Trophoblast cell (in vitro differentiated cells and primary cell): ENCODE data around the gene ATPAF2.

Source experiments
- DNase-seq, 2 donors: peaks; one replicate each; pipeline ENCODE4 v3.0.0-alpha.2; 2016
- H2AFZ ChIP-seq: 2 replicates; pipeline ENCODE4 v1.6.1; 2013; ENCODE audit warnings: low read length, moderate library complexity, mild to moderate bottlenecking; ENCODE audit not compliant: insufficient read depth, poor library complexity
- H2AK5ac ChIP-seq: 2 replicates; pipeline ENCODE4 v1.6.1; 2013; ENCODE audit warnings: mild to moderate bottlenecking, low read length
- H2BK120ac ChIP-seq: 2 replicates; pipeline ENCODE4 v1.6.1; 2013; ENCODE audit warnings: low read length, mild to moderate bottlenecking, moderate library complexity; ENCODE audit not compliant: insufficient read depth, poor library complexity
- H2BK12ac ChIP-seq: 2 replicates; pipeline ENCODE4 v1.6.1; 2013; ENCODE audit warnings: mild to moderate bottlenecking, low read length, moderate library complexity
- H2BK5ac ChIP-seq: 2 replicates; pipeline ENCODE4 v1.6.1; 2013; ENCODE audit warnings: low read length, low read depth, moderate library complexity, mild to moderate bottlenecking; ENCODE audit not compliant: poor library complexity
- H3K14ac ChIP-seq: 2 replicates; pipeline ENCODE4 v1.6.1; 2013; ENCODE audit warnings: mild to moderate bottlenecking, low read length
- H3K18ac ChIP-seq: 2 replicates; pipeline ENCODE4 v1.6.1; 2013; ENCODE audit warnings: mild to moderate bottlenecking, low read length
- H3K23ac ChIP-seq: 2 replicates; pipeline ENCODE4 v1.6.1; 2013; ENCODE audit warnings: low read length
- H3K27ac ChIP-seq: 2 replicates; pipeline ENCODE4 v1.5.1; 2013; ENCODE audit warnings: low read depth, mild to moderate bottlenecking, inconsistent platforms, low read length, moderate library complexity
- H3K27me3 ChIP-seq: 2 replicates; pipeline ENCODE4 v1.6.1; 2013; ENCODE audit warnings: inconsistent platforms, mild to moderate bottlenecking, low read length, moderate library complexity; ENCODE audit not compliant: insufficient read depth
- H3K36me3 ChIP-seq, 2 experiments: 1 replicate in 1 of 2; 2 replicates in 1 of 2; pipeline ENCODE4 v1.6.1; 2013; ENCODE audit warnings: low read length in 2 of 2, mild to moderate bottlenecking in 2 of 2, moderate library complexity in 1 of 2; ENCODE audit not compliant: insufficient read depth in 2 of 2, control insufficient read depth in 1 of 2
- H3K4ac ChIP-seq: 2 replicates; pipeline ENCODE4 v1.6.1; 2013; ENCODE audit warnings: low read depth, mild to moderate bottlenecking, low read length, moderate library complexity
- H3K4me1 ChIP-seq, 2 experiments: 1 replicate in 1 of 2; 2 replicates in 1 of 2; pipeline ENCODE4 v1.6.1; 2013; ENCODE audit warnings: low read length in 2 of 2, mild to moderate bottlenecking in 2 of 2, moderate library complexity in 1 of 2; ENCODE audit not compliant: insufficient read depth in 2 of 2, control insufficient read depth in 1 of 2
- H3K4me2 ChIP-seq: 2 replicates; pipeline ENCODE4 v1.6.1; 2013; ENCODE audit warnings: inconsistent platforms, mild to moderate bottlenecking, low read length, moderate library complexity
- H3K4me3 ChIP-seq: 2 replicates; pipeline ENCODE4 v1.5.1; 2013; ENCODE audit warnings: mild to moderate bottlenecking, low read depth, low read length, inconsistent platforms
- H3K79me1 ChIP-seq: one replicate; pipeline ENCODE4 v1.6.1; 2013; ENCODE audit warnings: low read length
- H3K79me2 ChIP-seq: 2 replicates; pipeline ENCODE4 v1.6.1; 2013; ENCODE audit warnings: low read length, mild to moderate bottlenecking; ENCODE audit not compliant: control insufficient read depth, insufficient read depth, poor library complexity
- H3K9ac ChIP-seq: 2 replicates; pipeline ENCODE4 v1.6.1; 2013; ENCODE audit warnings: mild to moderate bottlenecking, low read length
- H3K9me3 ChIP-seq: 2 replicates; pipeline ENCODE4 v1.6.1; 2013; ENCODE audit warnings: low read depth, mild to moderate bottlenecking, control low read depth, inconsistent platforms, low read length; ENCODE audit not compliant: insufficient read depth
- H4K12ac ChIP-seq: 2 replicates; pipeline ENCODE4 v1.6.1; 2013; ENCODE audit warnings: low read depth, mild to moderate bottlenecking, low read length, moderate library complexity
- H4K8ac ChIP-seq: 2 replicates; pipeline ENCODE4 v1.6.1; 2013; ENCODE audit warnings: low read depth, mild to moderate bottlenecking, low read length, moderate library complexity
- H4K91ac ChIP-seq: one replicate; pipeline ENCODE4 v1.6.1; 2013; ENCODE audit warnings: low read depth, mild to moderate bottlenecking, low read length, moderate library complexity
- WGBS: extraction: QIAGEN DNeasy Blood & Tissue Kit; methylation state at CpG from one replicate; pipeline ENCODE4 v1.1.7; 2013; ENCODE audit warnings: missing lambda C conversion rate; ENCODE audit not compliant: insufficient read length, insufficient coverage; ENCODE audit errors: extremely low coverage; 5-methylcytosine and 5-hydroxymethylcytosine counted together

ATPAF2 gene

GRCh38 chr17:18040261-18040858 is 1.4 kb upstream of the ATPAF2 start:
- no CpG with 5 or more reads among the region's 6 CpGs for WGBS
- Histone ChIP-seq H3K79me1 (peaks cover 8% of the 10 kb centered on the region), H2AK5ac (no peak overlapping the region)

GRCh38 chr17:18039535-18040260 is 730 bp upstream of the ATPAF2 start:
- Histone ChIP-seq H2BK120ac (no peak overlapping the region), H3K14ac (peak overlapping the region; percentile 47), H3K36me3 (peaks cover 0 to 4% of the 10 kb centered on the region in 2 experiments), H4K12ac (peak overlapping the region; percentile 28), H2AFZ (peak overlapping the region; percentile 45), H3K79me2 (peaks cover 5% of the 10 kb centered on the region), H3K9me3 (no peaks in the 10 kb centered on the region), H3K4ac (peak overlapping the region; percentile 3), H2AK5ac (no peak overlapping the region), H3K9ac (peak overlapping the region; percentile 77), H3K27ac (no peak overlapping the region), H3K4me3 (peak overlapping the region; percentile 96), H2BK5ac (no peak overlapping the region), H3K27me3 (no peaks in the 10 kb centered on the region), H4K91ac (peak overlapping the region; percentile 28), H3K18ac (peak overlapping the region; percentile 36), H3K79me1 (peaks cover 8% of the 10 kb centered on the region), H3K23ac (no peak overlapping the region), H3K4me2 (peak overlapping the region; percentile 84), H2BK12ac (no peak overlapping the region), H4K8ac (peak overlapping the region; percentile 16), H3K4me1 (peaks cover 11 to 18% of the 10 kb centered on the region in 2 experiments)
- DNase-seq: peak; percentile 15 to 54
- no CpG with 5 or more reads among the region's 81 CpGs for WGBS

More at GRCh38 chr17:18040261-18040858, 1.4 kb upstream of the ATPAF2 start:
- Histone ChIP-seq H3K79me2 (peaks cover 5% of the 10 kb centered on the region), H3K27ac (no peak overlapping the region), H2BK12ac (no peak overlapping the region), H3K27me3 (no peaks in the 10 kb centered on the region), H4K8ac (no peak overlapping the region), H4K91ac (no peak overlapping the region), H3K4me1 (peaks cover 11 to 18% of the 10 kb centered on the region in 2 experiments), H3K4ac (no peak overlapping the region), H4K12ac (peak overlapping the region; percentile 28), H3K14ac (peak overlapping the region; percentile 47), H2BK5ac (no peak overlapping the region), H3K36me3 (peaks cover 0 to 8% of the 10 kb centered on the region in 2 experiments), H3K18ac (peak overlapping the region; percentile 36), H3K9ac (peak overlapping the region; percentile 70), H3K4me2 (peak overlapping the region; percentile 84), H2AFZ (no peak overlapping the region), H3K23ac (no peak overlapping the region), H3K4me3 (peak overlapping the region; percentile 96), H2BK120ac (no peak overlapping the region), H3K9me3 (no peaks in the 10 kb centered on the region)
- no peak for DNase-seq

GRCh38 chr17:18038149-18038850 is 668 bp downstream of the ATPAF2 start:
- peak overlapping the region; percentile 65 for H3K14ac ChIP-seq
- H3K36me3 ChIP-seq: no peaks in the 10 kb centered on the region
- no peak overlapping the region for H2BK12ac ChIP-seq
- no peaks in the 10 kb centered on the region for H3K9me3 ChIP-seq
- H3K9ac ChIP-seq: peak overlapping the region; percentile 83
- peak overlapping the region; percentile 91 for H3K4me3 ChIP-seq
- H3K4me1 ChIP-seq: peaks cover 11 to 18% of the 10 kb centered on the region in 2 experiments
- H3K27ac ChIP-seq: no peak overlapping the region
- no peak overlapping the region for H2BK120ac ChIP-seq
- DNase-seq: no peak
- H3K23ac ChIP-seq: no peak overlapping the region
- H3K4ac ChIP-seq: no peak overlapping the region
- peaks cover 5% of the 10 kb centered on the region for H3K79me2 ChIP-seq
- peak overlapping the region; percentile 46 for H4K12ac ChIP-seq
- no peak overlapping the region for H2AK5ac ChIP-seq
- H3K18ac ChIP-seq: peak overlapping the region; percentile 37
- peak overlapping the region; percentile 5 for H2BK5ac ChIP-seq
- H4K8ac ChIP-seq: peak overlapping the region; percentile 76
- H4K91ac ChIP-seq: peak overlapping the region; percentile 67
- no peaks in the 10 kb centered on the region for H3K27me3 ChIP-seq
- peak overlapping the region; percentile 72 for H3K4me2 ChIP-seq
- peak overlapping the region; percentile 28 for H2AFZ ChIP-seq
- WGBS: no CpG with 5 or more reads among the region's 13 CpGs
- peaks cover 8% of the 10 kb centered on the region for H3K79me1 ChIP-seq

GRCh38 chr17:18037486-18037885 is 1.5 kb downstream of the ATPAF2 start:
- Histone ChIP-seq H4K91ac (no peak overlapping the region), H3K9ac (no peak overlapping the region), H2BK12ac (no peak overlapping the region), H3K79me2 (peaks cover 7% of the 10 kb centered on the region), H3K4me3 (no peak overlapping the region), H3K9me3 (no peaks in the 10 kb centered on the region), H3K23ac (no peak overlapping the region), H3K18ac (no peak overlapping the region), H3K14ac (no peak overlapping the region), H3K27me3 (no peaks in the 10 kb centered on the region), H3K36me3 (no peaks in the 10 kb centered on the region), H3K4me1 (peaks cover 12 to 19% of the 10 kb centered on the region in 2 experiments), H4K8ac (no peak overlapping the region), H3K79me1 (peaks cover 13% of the 10 kb centered on the region), H2AFZ (no peak overlapping the region), H4K12ac (no peak overlapping the region), H2BK5ac (no peak overlapping the region), H3K4ac (no peak overlapping the region), H3K4me2 (no peak overlapping the region), H2AK5ac (no peak overlapping the region), H2BK120ac (no peak overlapping the region), H3K27ac (no peak overlapping the region)
- WGBS: no CpG with 5 or more reads among the region's 6 CpGs
- DNase-seq: no peak
